MM.1S (cell line): ENCODE measurements around the gene TAC4.

Experiments
- DNase-seq: peaks from one replicate; pipeline ENCODE4 v3.0.0-alpha.2; 2015
- H2AFZ ChIP-seq: fragments of 300-600 bp; sonication (generic); 2 replicates; pipeline ENCODE4 v1.6.0; 2016; ENCODE audit warnings: antibody characterized with exemption, low read length
- H3F3A ChIP-seq: fragments of 300-600 bp; sonication (generic); 2 replicates; pipeline ENCODE4 v1.6.1; 2016; ENCODE audit warnings: mild to moderate bottlenecking, antibody characterized with exemption, low read length, moderate library complexity, mixed read lengths; ENCODE audit not compliant: insufficient read depth
- H3K27ac ChIP-seq: fragments of 300-600 bp; sonication (generic); 2 replicates; pipeline ENCODE4 v1.5.1; 2016; ENCODE audit warnings: mild to moderate bottlenecking, low read length
- H3K27me3 ChIP-seq: fragments of 300-600 bp; sonication (generic); replicated peaks from 2 replicates; pipeline ENCODE4 v1.6.0; 2016; ENCODE audit warnings: low read length; ENCODE audit not compliant: insufficient read depth
- H3K36me3 ChIP-seq: fragments of 300-600 bp; sonication (generic); replicated peaks from 2 replicates; pipeline ENCODE4 v1.6.1; 2016; ENCODE audit warnings: mild to moderate bottlenecking, low read length, mixed read lengths; ENCODE audit not compliant: insufficient read depth
- H3K4me1 ChIP-seq: fragments of 300-600 bp; sonication (generic); 2 replicates; pipeline ENCODE4 v1.6.1; 2016; ENCODE audit warnings: low read length, mixed read lengths
- H3K4me2 ChIP-seq: fragments of 300-600 bp; sonication (generic); 2 replicates; pipeline ENCODE4 v1.6.0; 2016; ENCODE audit warnings: low read depth, low read length
- H3K4me3 ChIP-seq: fragments of 300-600 bp; sonication (generic); 2 replicates; pipeline ENCODE4 v1.5.1; 2016; ENCODE audit warnings: low read length, mixed read lengths
- H3K79me2 ChIP-seq: fragments of 300-600 bp; sonication (generic); 2 replicates; pipeline ENCODE4 v1.6.1; 2016; ENCODE audit warnings: mixed run types, low read length, mixed read lengths
- H3K9ac ChIP-seq: fragments of 300-600 bp; sonication (generic); 2 replicates; pipeline ENCODE4 v1.6.1; 2016; ENCODE audit warnings: low read length, mixed read lengths
- H3K9me2 ChIP-seq: fragments of 300-600 bp; sonication (generic); replicated peaks from 2 replicates; pipeline ENCODE4 v1.6.1; 2016; ENCODE audit warnings: mild to moderate bottlenecking, low read length, mixed read lengths; ENCODE audit not compliant: insufficient read depth
- H3K9me3 ChIP-seq: fragments of 300-600 bp; sonication (generic); replicated peaks from 2 replicates; pipeline ENCODE4 v1.6.1; 2016; ENCODE audit warnings: mild to moderate bottlenecking, low read length, mixed read lengths; ENCODE audit not compliant: insufficient read depth
- H4K20me1 ChIP-seq: fragments of 300-600 bp; sonication (generic); 2 replicates; pipeline ENCODE4 v1.6.1; 2016; ENCODE audit warnings: mild to moderate bottlenecking, low read length, moderate library complexity, mixed read lengths; ENCODE audit not compliant: insufficient read depth
- CTCF ChIP-seq: fragments of 300-600 bp; sonication (generic); IDR thresholded peaks from 2 replicates; pipeline ENCODE4 v1.5.1; 2016; ENCODE audit warnings: antibody characterized with exemption, low read length, mixed read lengths
- EZH2 ChIP-seq: fragments of 300-600 bp; sonication (generic); optimal IDR thresholded peaks from 2 replicates; pipeline ENCODE3; 2017; ENCODE audit warnings: low read depth, mild to moderate bottlenecking, antibody characterized with exemption, low read length, mixed read lengths
- EZH2phosphoT487 ChIP-seq: fragments of 300-600 bp; sonication (generic); IDR thresholded peaks from 2 replicates; pipeline ENCODE4 v1.6.1; 2018; ENCODE audit warnings: antibody characterized with exemption, low read length

The TAC4 gene

GRCh38 chr17:49798182-49798581 lies 49.7 kb downstream of the TAC4 start:
- DNase-seq: no peak
- no peaks in the 10 kb centered on the region for H3K9me2 ChIP-seq
- H3K9ac ChIP-seq: no peak overlapping the region
- peaks cover 12% of the 10 kb centered on the region; the same call in 1 of the 2 replicates for H4K20me1 ChIP-seq
- TF ChIP-seq CTCF (no peak), EZH2phosphoT487 (no peak), EZH2 (no peak)
- H3K4me1 ChIP-seq: no peaks in the 10 kb centered on the region
- peaks cover 22% of the 10 kb centered on the region for H3K36me3 ChIP-seq
- no peak overlapping the region for H3K4me3 ChIP-seq
- no peak overlapping the region for H3K4me2 ChIP-seq
- H3K9me3 ChIP-seq: no peaks in the 10 kb centered on the region
- no peak overlapping the region for H2AFZ ChIP-seq
- H3K27me3 ChIP-seq: no peaks in the 10 kb centered on the region
- peaks cover 96% of the 10 kb centered on the region for H3K79me2 ChIP-seq
- no peak overlapping the region for H3K27ac ChIP-seq
- H3F3A ChIP-seq: no peaks in the 10 kb centered on the region

GRCh38 chr17:49795372-49795771 lies 52.5 kb downstream of the TAC4 start:
- no peak overlapping the region for H3K4me2 ChIP-seq
- no peak overlapping the region for H2AFZ ChIP-seq
- H3F3A ChIP-seq: no peaks in the 10 kb centered on the region
- no peak for DNase-seq
- peaks cover 20% of the 10 kb centered on the region for H4K20me1 ChIP-seq
- no peak for TF ChIP-seq EZH2
- no peak for TF ChIP-seq CTCF
- TF ChIP-seq EZH2phosphoT487: no peak
- no peaks in the 10 kb centered on the region for H3K9me2 ChIP-seq
- no peak overlapping the region for H3K9ac ChIP-seq
- H3K9me3 ChIP-seq: no peaks in the 10 kb centered on the region
- H3K4me1 ChIP-seq: no peaks in the 10 kb centered on the region
- no peak overlapping the region for H3K27ac ChIP-seq
- no peaks in the 10 kb centered on the region for H3K27me3 ChIP-seq
- H3K4me3 ChIP-seq: no peak overlapping the region
- peaks cover 96% of the 10 kb centered on the region for H3K79me2 ChIP-seq
- peaks cover 19% of the 10 kb centered on the region for H3K36me3 ChIP-seq

GRCh38 chr17:49793309-49793708 lies 54.6 kb downstream of the TAC4 start:
- H3K79me2 ChIP-seq: peaks cover 94% of the 10 kb centered on the region
- no peaks in the 10 kb centered on the region for H3K9me2 ChIP-seq
- no peak overlapping the region for H2AFZ ChIP-seq
- TF ChIP-seq CTCF: no peak
- TF ChIP-seq EZH2phosphoT487: no peak
- no peak for TF ChIP-seq EZH2
- H3F3A ChIP-seq: no peaks in the 10 kb centered on the region
- H3K27ac ChIP-seq: no peak overlapping the region
- peaks cover 6% of the 10 kb centered on the region for H3K4me1 ChIP-seq
- H3K27me3 ChIP-seq: no peaks in the 10 kb centered on the region
- H3K9me3 ChIP-seq: no peaks in the 10 kb centered on the region
- no peak overlapping the region for H3K4me2 ChIP-seq
- DNase-seq: no peak
- peaks cover 19% of the 10 kb centered on the region for H3K36me3 ChIP-seq
- H3K4me3 ChIP-seq: no peak overlapping the region
- H4K20me1 ChIP-seq: peaks cover 31% of the 10 kb centered on the region
- no peak overlapping the region for H3K9ac ChIP-seq
